Loucy (cell line): ENCODE data around the gene ACAA2.

Source experiments
- H2AFZ ChIP-seq: fragments of 200-600 bp; sonication (generic); 2 replicates; pipeline ENCODE4 v1.6.0; 2016; ENCODE audit warnings: antibody characterized with exemption, mild to moderate bottlenecking, low read length, moderate library complexity
- H3F3A ChIP-seq: fragments of 200-600 bp; 2 replicates; pipeline ENCODE4 v1.6.0; 2016; ENCODE audit warnings: antibody characterized with exemption, low read depth, mild to moderate bottlenecking
- H3K27me3 ChIP-seq: fragments of 200-600 bp; sonication (generic); 2 replicates; pipeline ENCODE4 v1.6.1; 2014; ENCODE audit warnings: low read length, mild to moderate bottlenecking; ENCODE audit not compliant: insufficient read depth, poor library complexity, severe bottlenecking
- H3K36me3 ChIP-seq: fragments of 200-600 bp; sonication (generic); 2 replicates; pipeline ENCODE4 v1.6.1; 2016; ENCODE audit warnings: low read length; ENCODE audit not compliant: insufficient read depth
- H3K4me1 ChIP-seq: fragments of 200-600 bp; sonication (generic); 2 replicates; pipeline ENCODE4 v1.5.1; 2014; ENCODE audit warnings: low read length, mild to moderate bottlenecking; ENCODE audit not compliant: insufficient read depth, poor library complexity, severe bottlenecking
- H3K4me2 ChIP-seq: fragments of 200-600 bp; sonication (generic); 2 replicates; pipeline ENCODE4 v1.6.0; 2014; ENCODE audit warnings: antibody characterized with exemption, low read length, low read depth, mild to moderate bottlenecking; ENCODE audit not compliant: poor library complexity, severe bottlenecking
- H3K4me3 ChIP-seq: fragments of 200-600 bp; sonication (generic); 2 replicates; pipeline ENCODE4 v1.5.1; 2014; ENCODE audit warnings: low read length, mild to moderate bottlenecking, mixed read lengths; ENCODE audit not compliant: poor library complexity, severe bottlenecking
- H3K79me2 ChIP-seq: fragments of 200-600 bp; sonication (generic); 2 replicates; pipeline ENCODE4 v1.6.1; 2014; ENCODE audit warnings: low read length; ENCODE audit not compliant: insufficient read depth
- H3K9ac ChIP-seq: fragments of 200-600 bp; sonication (generic); 2 replicates; pipeline ENCODE4 v1.6.0; 2014; ENCODE audit warnings: mild to moderate bottlenecking, low read depth, low read length, moderate library complexity; ENCODE audit not compliant: poor library complexity, severe bottlenecking
- H3K9me2 ChIP-seq: fragments of 200-600 bp; sonication (generic); replicated peaks from 2 replicates; pipeline ENCODE4 v1.6.1; 2016; ENCODE audit warnings: low read depth, low read length, mixed read lengths
- H3K9me3 ChIP-seq: fragments of 200-600 bp; sonication (generic); 2 replicates; pipeline ENCODE4 v1.6.1; 2014; ENCODE audit warnings: mild to moderate bottlenecking, antibody characterized with exemption, low read length, low read depth; ENCODE audit not compliant: insufficient read depth
- H4K20me1 ChIP-seq: fragments of 200-600 bp; sonication (generic); 2 replicates; pipeline ENCODE4 v1.6.0; 2014; ENCODE audit warnings: antibody characterized with exemption, low read length, mild to moderate bottlenecking; ENCODE audit not compliant: insufficient read depth, poor library complexity, severe bottlenecking
- CTCF ChIP-seq: fragments of 200-600 bp; sonication (generic); conservative IDR thresholded peaks from 2 replicates; pipeline ENCODE4 v1.5.1; 2014; ENCODE audit warnings: mild to moderate bottlenecking, antibody characterized with exemption, low read length
- EZH2phosphoT487 ChIP-seq: fragments of 200-600 bp; IDR thresholded peaks from 2 replicates; pipeline ENCODE4 v1.6.1; 2018; ENCODE audit warnings: antibody characterized with exemption, mild to moderate bottlenecking, moderate library complexity, borderline replicate concordance

ACAA2 gene

GRCh38 chr18:49752095-49752457 is 61.3 kb downstream of the ACAA2 start:
- H3K4me3 ChIP-seq, result no peak overlapping the region
- H3K79me2 ChIP-seq, result no peaks in the 10 kb centered on the region
- H3K4me1 ChIP-seq, result no peaks in the 10 kb centered on the region
- TF ChIP-seq CTCF (no peak), EZH2phosphoT487 (no peak)
- no peaks in the 10 kb centered on the region for H3K36me3 ChIP-seq
- no peak overlapping the region for H2AFZ ChIP-seq
- no peak overlapping the region for H3K4me2 ChIP-seq
- no peak overlapping the region for H3K9ac ChIP-seq
- H3F3A ChIP-seq, result no peaks in the 10 kb centered on the region
- H3K27me3 ChIP-seq, result no peaks in the 10 kb centered on the region
- H3K9me3 ChIP-seq, result no peaks in the 10 kb centered on the region
- H3K9me2 ChIP-seq, result no peaks in the 10 kb centered on the region
- no peaks in the 10 kb centered on the region for H4K20me1 ChIP-seq

GRCh38 chr18:49751427-49752094 is 61.8 kb downstream of the ACAA2 start:
- Histone ChIP-seq H3K9me3 (no peaks in the 10 kb centered on the region), H3K9me2 (no peaks in the 10 kb centered on the region), H3K36me3 (no peaks in the 10 kb centered on the region), H4K20me1 (no peaks in the 10 kb centered on the region), H2AFZ (no peak overlapping the region), H3K9ac (no peak overlapping the region), H3F3A (no peaks in the 10 kb centered on the region), H3K4me1 (no peaks in the 10 kb centered on the region), H3K79me2 (no peaks in the 10 kb centered on the region), H3K4me2 (no peak overlapping the region), H3K4me3 (no peak overlapping the region), H3K27me3 (no peaks in the 10 kb centered on the region)
- TF ChIP-seq CTCF (no peak), EZH2phosphoT487 (no peak)

GRCh38 chr18:49749563-49749962 is 63.8 kb downstream of the ACAA2 start:
- Histone ChIP-seq H3K9me2 (no peaks in the 10 kb centered on the region), H3K36me3 (no peaks in the 10 kb centered on the region), H3K79me2 (no peaks in the 10 kb centered on the region), H3K9ac (no peak overlapping the region), H2AFZ (no peak overlapping the region), H3K4me2 (no peak overlapping the region), H4K20me1 (no peaks in the 10 kb centered on the region), H3K4me1 (no peaks in the 10 kb centered on the region), H3K27me3 (no peaks in the 10 kb centered on the region), H3K4me3 (no peak overlapping the region), H3K9me3 (no peaks in the 10 kb centered on the region), H3F3A (no peaks in the 10 kb centered on the region)
- TF ChIP-seq EZH2phosphoT487, result no peak
- no peak for TF ChIP-seq CTCF
